MCF 10A (cell line): Measurements from ENCODE around the gene TMEM176A. TPM values are rescaled to one million over a fixed set of nuclear protein-coding genes. Genes with fewer than 3 reads are reported as not detected.

Source experiments
- BruUV-seq: library from RNA; stranded (reverse); fragments of 400-500 nt; replicated peaks from 2 replicates; lab custom pipeline; 2021; lab: Mats Ljungman, UMichigan
- CTCF ChIA-PET: fragments of 300-600 bp; sonication (Branson Sonifier 250); formaldehyde crosslinking; extraction: SDS; loops from one replicate; lab custom pipeline; 2021; ENCODE audit warnings: antibody characterized with exemption, inconsistent platforms; lab: Yijun Ruan, JAX
- POLR2A ChIA-PET: fragments of 300-600, 350-650 bp; sonication (Branson Sonifier 250); formaldehyde crosslinking; extraction: SDS; loops from one replicate; lab custom pipeline; 2020; ENCODE audit warnings: antibody characterized with exemption, inconsistent platforms; lab: Yijun Ruan, JAX
- DNase-seq: peaks from one replicate; pipeline ENCODE4 v3.0.0-alpha.2; 2018; ENCODE audit not compliant: unreplicated experiment
- H3K27ac Mint-ChIP-seq: one replicate; pipeline ENCODE4 v1.8.0; 2022; ENCODE audit warnings: mild to moderate bottlenecking, low read depth, mixed read lengths; ENCODE audit not compliant: unreplicated experiment
- H3K27me3 Mint-ChIP-seq: one replicate; pipeline ENCODE4 v1.8.0; 2022; ENCODE audit warnings: mixed read lengths; ENCODE audit not compliant: insufficient read depth, unreplicated experiment
- H3K36me3 Mint-ChIP-seq: one replicate; pipeline ENCODE4 v1.8.0; 2022; ENCODE audit warnings: mild to moderate bottlenecking, moderate library complexity, mixed read lengths; ENCODE audit not compliant: insufficient read depth, unreplicated experiment
- H3K4me1 Mint-ChIP-seq: one replicate; pipeline ENCODE4 v1.8.0; 2022; ENCODE audit warnings: mixed read lengths; ENCODE audit not compliant: insufficient read depth, unreplicated experiment
- H3K4me3 Mint-ChIP-seq: one replicate; pipeline ENCODE4 v1.8.0; 2022; ENCODE audit warnings: mild to moderate bottlenecking, moderate library complexity, mixed read lengths; ENCODE audit not compliant: unreplicated experiment
- H3K9me3 Mint-ChIP-seq: one replicate; pipeline ENCODE4 v1.8.0; 2022; ENCODE audit warnings: mixed read lengths; ENCODE audit not compliant: unreplicated experiment
- CTCF ChIP-seq: fragments of 200-600 bp; IDR thresholded peaks from one replicate; pipeline ENCODE4 v1.8.0; 2022; ENCODE audit warnings: antibody characterized with exemption, mild to moderate bottlenecking; ENCODE audit not compliant: unreplicated experiment
- intact Hi-C: fragments of 100-400 bp; cut with micrococcal nuclease; formaldehyde crosslinking; loops from 2 replicates; pipeline ENCODE4 v1.14.1; 2022
- total RNA-seq: library from RNA; stranded (reverse); gene quantifications from 2 replicates; pipeline ENCODE4 v1.2.3, GENCODE V29; 2022

Gene TMEM176A
- total RNA-seq, 1 experiment from 2014 or later, result not detected

- Mint-ChIP-seq H3K9me3 (no peaks in the 10 kb centered on the region), H3K27me3 (peaks cover 4% of the 10 kb centered on the region), H3K4me3 (no peak overlapping the region), H3K36me3 (no peaks in the 10 kb centered on the region), H3K4me1 (no peaks in the 10 kb centered on the region), H3K27ac (no peak overlapping the region)
- no TSS peak for BruUV-seq
- no peak for TF ChIP-seq CTCF
- CTCF ChIA-PET, result interaction anchor here (0.6 kb wide), 1 partner anchor 186 kb away, joined by 5 read pairs; no protein-coding TSS in a partner anchor
- POLR2A ChIA-PET, result no interaction called here
- DNase-seq, result peak; percentile 20
- intact Hi-C loops, result loop anchor here (10.0 kb wide), 1 partner anchor 469 kb away; no protein-coding TSS in a partner anchor
These were observed 46.6 kb upstream of the TMEM176A start for GRCh38 chr7:150753826-150754603.

- H3K4me3 Mint-ChIP-seq, result no peak overlapping the region
- CTCF ChIA-PET, result interaction anchor here (0.5 to 2.9 kb wide), 7 partner anchors 10 to 437 kb away, joined by 3 to 32 read pairs (median 3); no protein-coding TSS in a partner anchor
- no peak overlapping the region for H3K27ac Mint-ChIP-seq
- no peaks in the 10 kb centered on the region for H3K36me3 Mint-ChIP-seq
- POLR2A ChIA-PET, result interaction anchor here (0.7 kb wide), 1 partner anchor 885 kb away, joined by 3 read pairs; no protein-coding TSS in a partner anchor
- no peak for TF ChIP-seq CTCF
- BruUV-seq, result no TSS peak
- no peak for DNase-seq
- H3K9me3 Mint-ChIP-seq, result no peaks in the 10 kb centered on the region
- no peaks in the 10 kb centered on the region for H3K27me3 Mint-ChIP-seq
- H3K4me1 Mint-ChIP-seq, result no peaks in the 10 kb centered on the region
- intact Hi-C loops, result loop anchor here (10.0 kb wide), 1 partner anchor 470 kb away; no protein-coding TSS in a partner anchor
These were observed 45.6 kb upstream of the TMEM176A start for GRCh38 chr7:150754951-150755350.

- Mint-ChIP-seq H3K9me3 (no peaks in the 10 kb centered on the region), H3K36me3 (no peaks in the 10 kb centered on the region), H3K4me3 (no peak overlapping the region), H3K4me1 (no peaks in the 10 kb centered on the region), H3K27me3 (no peaks in the 10 kb centered on the region), H3K27ac (no peak overlapping the region)
- ChIA-PET POLR2A (interaction anchor here (0.6 to 0.7 kb wide), 2 partner anchors 51 to 886 kb away, joined by 3 to 5 read pairs; no protein-coding TSS in a partner anchor), CTCF (interaction anchor here (0.5 to 2.9 kb wide), 10 partner anchors 10 to 438 kb away, joined by 3 to 32 read pairs (median 3); no protein-coding TSS in a partner anchor)
- intact Hi-C loops, result loop anchor here (10.0 kb wide), 1 partner anchor 471 kb away; no protein-coding TSS in a partner anchor
- no TSS peak for BruUV-seq
- no peak for DNase-seq
- no peak for TF ChIP-seq CTCF
These were observed 45.0 kb upstream of the TMEM176A start for GRCh38 chr7:150755473-150756099.

- DNase-seq, result no peak
- intact Hi-C loops, result loop anchor here (10.0 kb wide), 1 partner anchor 471 kb away; no protein-coding TSS in a partner anchor
- ChIA-PET POLR2A (interaction anchor here (0.6 kb wide), 1 partner anchor 51 kb away, joined by 5 read pairs; no protein-coding TSS in a partner anchor), CTCF (interaction anchor here (0.8 to 2.9 kb wide), 6 partner anchors 11 to 401 kb away, joined by 3 to 32 read pairs (median 4); no protein-coding TSS in a partner anchor)
- H3K9me3 Mint-ChIP-seq, result no peaks in the 10 kb centered on the region
- no peak for TF ChIP-seq CTCF
- H3K4me1 Mint-ChIP-seq, result no peaks in the 10 kb centered on the region
- no peaks in the 10 kb centered on the region for H3K36me3 Mint-ChIP-seq
- BruUV-seq, result no TSS peak
- no peaks in the 10 kb centered on the region for H3K27me3 Mint-ChIP-seq
- no peak overlapping the region for H3K4me3 Mint-ChIP-seq
- H3K27ac Mint-ChIP-seq, result no peak overlapping the region
These were observed 44.4 kb upstream of the TMEM176A start for GRCh38 chr7:150756166-150756565.
